ENCODE results near the gene KCNMB1.

DNA sequence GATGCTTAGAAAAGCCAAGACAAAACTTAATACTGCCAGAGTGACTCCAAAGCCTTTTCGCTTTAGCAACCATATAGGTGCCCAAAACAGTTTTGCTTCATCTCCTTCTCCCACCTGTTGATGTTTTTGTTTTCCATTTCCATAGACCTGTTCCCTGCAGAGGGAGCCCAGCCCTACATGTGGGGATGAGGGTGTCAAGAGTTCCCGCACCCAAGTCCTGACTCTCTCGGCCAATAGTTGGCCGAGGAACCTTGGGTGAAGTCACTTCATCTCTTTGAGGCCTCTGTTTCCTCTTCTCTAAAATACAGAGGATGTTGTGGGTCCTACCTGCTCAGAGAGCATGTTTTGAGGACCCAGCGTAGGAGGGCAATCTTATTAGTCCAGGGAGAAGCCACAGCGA is 53.1 kb downstream of the KCNMB1 start:
- TF ChIP-seq POLR2A (IDR thresholded peaks at IDR 0.05; ENCODE audit: low read depth, low read length) (no peak), POLR2AphosphoS5 (IDR thresholded peaks at IDR 0.05; ENCODE audit: insufficient read depth, low read depth, low read length) (no peak)
- TF ChIP-seq, protein P1, sequence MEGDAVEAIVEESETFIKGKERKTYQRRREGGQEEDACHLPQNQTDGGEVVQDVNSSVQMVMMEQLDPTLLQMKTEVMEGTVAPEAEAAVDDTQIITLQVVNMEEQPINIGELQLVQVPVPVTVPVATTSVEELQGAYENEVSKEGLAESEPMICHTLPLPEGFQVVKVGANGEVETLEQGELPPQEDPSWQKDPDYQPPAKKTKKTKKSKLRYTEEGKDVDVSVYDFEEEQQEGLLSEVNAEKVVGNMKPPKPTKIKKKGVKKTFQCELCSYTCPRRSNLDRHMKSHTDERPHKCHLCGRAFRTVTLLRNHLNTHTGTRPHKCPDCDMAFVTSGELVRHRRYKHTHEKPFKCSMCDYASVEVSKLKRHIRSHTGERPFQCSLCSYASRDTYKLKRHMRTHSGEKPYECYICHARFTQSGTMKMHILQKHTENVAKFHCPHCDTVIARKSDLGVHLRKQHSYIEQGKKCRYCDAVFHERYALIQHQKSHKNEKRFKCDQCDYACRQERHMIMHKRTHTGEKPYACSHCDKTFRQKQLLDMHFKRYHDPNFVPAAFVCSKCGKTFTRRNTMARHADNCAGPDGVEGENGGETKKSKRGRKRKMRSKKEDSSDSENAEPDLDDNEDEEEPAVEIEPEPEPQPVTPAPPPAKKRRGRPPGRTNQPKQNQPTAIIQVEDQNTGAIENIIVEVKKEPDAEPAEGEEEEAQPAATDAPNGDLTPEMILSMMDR (IDR thresholded peaks at IDR 0.05; ENCODE audit: extremely low read depth in 1 of 2, insufficient read depth in 1 of 2, low read depth in 1 of 2, low read length in 2 of 2): no peak

Measured in endothelial cell of umbilical vein (primary cell).